DND-41 (cell line): ENCODE data around the gene TLNRD1.

ENCODE experiments used
- ATAC-seq: fragments of 200-7000 bp; cut with Tn5 transposase; 3 replicates; pipeline ENCODE4 v1.9.1; 2021; ENCODE audit warnings: low read depth; ENCODE audit not compliant: insufficient read depth
- DNase-seq: peaks from one replicate; pipeline ENCODE4 v3.0.0-alpha.2; 2020
- H2AFZ ChIP-seq: 2 replicates; pipeline ENCODE4 v1.6.0; 2012; ENCODE audit warnings: low read depth, low read length
- H3K27ac ChIP-seq: 2 replicates; pipeline ENCODE4 v1.5.1; 2012; ENCODE audit warnings: low read length, inconsistent platforms
- H3K27me3 ChIP-seq: fragments of 200-600 bp; sonication (generic); 2 replicates; pipeline ENCODE4 v1.6.0; 2012; ENCODE audit warnings: low read length, mild to moderate bottlenecking, inconsistent platforms; ENCODE audit not compliant: insufficient read depth, poor library complexity
- H3K36me3 ChIP-seq: 2 replicates; pipeline ENCODE4 v1.5.1; 2012; ENCODE audit warnings: low read length, inconsistent platforms; ENCODE audit not compliant: insufficient read depth
- H3K4me1 ChIP-seq: 2 replicates; pipeline ENCODE4 v1.5.1; 2012; ENCODE audit warnings: mild to moderate bottlenecking, low read length; ENCODE audit not compliant: insufficient read depth
- H3K4me2 ChIP-seq: 2 replicates; pipeline ENCODE4 v1.6.0; 2012; ENCODE audit warnings: mild to moderate bottlenecking, moderate library complexity, low read length, inconsistent platforms; ENCODE audit not compliant: insufficient read depth
- H3K4me3 ChIP-seq, 2 experiments: fragments of 200-600 bp in 1 of 2; shearing (Covaris generic) in 1 of 2; 2 replicates each; pipeline ENCODE4 v1.5.1; 2012 to 2016; ENCODE audit warnings: inconsistent platforms in 2 of 2, low read length in 2 of 2, mild to moderate bottlenecking in 2 of 2, low read depth in 1 of 2, moderate library complexity in 1 of 2
- H3K79me2 ChIP-seq: 2 replicates; pipeline ENCODE4 v1.6.0; 2012; ENCODE audit warnings: low read length, inconsistent platforms; ENCODE audit not compliant: insufficient read depth
- H3K9ac ChIP-seq: 2 replicates; pipeline ENCODE4 v1.6.0; 2012; ENCODE audit warnings: low read depth, mild to moderate bottlenecking, inconsistent platforms, low read length, moderate library complexity
- H3K9me3 ChIP-seq: 2 replicates; pipeline ENCODE4 v1.5.1; 2012; ENCODE audit warnings: low read length, moderate library complexity, mild to moderate bottlenecking, inconsistent platforms; ENCODE audit not compliant: insufficient read depth, severe bottlenecking
- H4K20me1 ChIP-seq: 2 replicates; pipeline ENCODE4 v1.6.0; 2012; ENCODE audit warnings: low read length; ENCODE audit not compliant: insufficient read depth
- CTCF ChIP-seq: IDR thresholded peaks from 2 replicates; pipeline ENCODE4 v1.5.1; 2012; ENCODE audit warnings: borderline replicate concordance, low read length, moderate library complexity, mild to moderate bottlenecking; ENCODE audit not compliant: poor library complexity, severe bottlenecking; ENCODE audit errors: extremely low read depth
- EZH2 ChIP-seq: IDR thresholded peaks from 3 replicates; pipeline ENCODE4 v1.6.1; 2012; ENCODE audit warnings: borderline replicate concordance, low read depth, mild to moderate bottlenecking, moderate library complexity, low read length, inconsistent platforms; ENCODE audit not compliant: severe bottlenecking

TLNRD1 gene

DNA sequence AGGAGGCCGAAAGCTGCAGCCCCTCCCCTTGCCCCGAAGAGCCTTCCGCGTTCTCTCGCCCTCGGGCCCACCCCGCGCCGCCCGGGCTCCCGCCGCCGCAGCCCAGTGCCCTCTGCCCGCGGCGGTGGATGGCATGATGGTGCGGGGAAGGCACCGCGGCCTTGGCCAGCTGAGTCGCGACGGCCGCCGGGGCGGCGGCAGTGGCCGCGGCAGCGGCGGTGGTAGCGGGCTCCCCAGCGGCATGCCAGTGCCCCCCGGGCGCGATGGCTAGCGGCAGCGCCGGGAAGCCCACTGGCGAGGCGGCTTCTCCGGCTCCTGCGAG, 1.2 kb downstream of the TLNRD1 start:
- Histone ChIP-seq H2AFZ (no peak overlapping the region), H3K4me3 (peak overlapping the region; percentile 34 to 72; a peak in 3 of 4 replicates), H3K9ac (peak overlapping the region; percentile 83), H3K27ac (peak overlapping the region; percentile 20; the same call in 1 of the 2 replicates), H3K4me2 (peak overlapping the region; percentile 70), H3K79me2 (peaks cover 45% of the 10 kb centered on the region), H3K27me3 (no peaks in the 10 kb centered on the region), H3K4me1 (peaks cover 39% of the 10 kb centered on the region), H4K20me1 (peaks cover 22% of the 10 kb centered on the region), H3K36me3 (peaks cover 18% of the 10 kb centered on the region), H3K9me3 (no peaks in the 10 kb centered on the region)
- no peak for ATAC-seq
- TF ChIP-seq CTCF (no peak), EZH2 (no peak)
- no peak for DNase-seq

GRCh38 chr15:81002331-81003096, 1.8 kb downstream of the TLNRD1 start:
- Histone ChIP-seq H3K4me2 (peak overlapping the region; percentile 70), H3K27me3 (no peaks in the 10 kb centered on the region), H3K4me1 (peaks cover 39% of the 10 kb centered on the region), H3K79me2 (peaks cover 45% of the 10 kb centered on the region), H2AFZ (no peak overlapping the region), H3K9ac (peak overlapping the region; percentile 83; the same call in 1 of the 2 replicates), H3K27ac (no peak overlapping the region), H3K36me3 (peaks cover 18% of the 10 kb centered on the region), H3K4me3 (peak overlapping the region in 1 of 2 experiments; percentile 72; a peak in 2 of 4 replicates), H3K9me3 (no peaks in the 10 kb centered on the region), H4K20me1 (peaks cover 24% of the 10 kb centered on the region)
- TF ChIP-seq EZH2 = no peak
- no peak for TF ChIP-seq CTCF
- DNase-seq (no peak), ATAC-seq (no peak)

DNA sequence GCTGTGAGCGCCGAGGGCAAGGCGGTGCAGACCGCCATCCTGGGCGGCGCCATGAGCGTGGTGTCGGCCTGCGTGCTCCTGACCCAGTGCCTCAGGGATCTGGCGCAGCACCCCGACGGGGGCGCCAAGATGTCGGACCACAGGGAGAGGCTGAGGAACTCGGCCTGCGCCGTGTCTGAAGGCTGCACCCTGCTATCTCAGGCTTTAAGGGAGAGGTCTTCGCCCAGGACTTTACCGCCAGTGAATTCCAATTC, 2.3 kb downstream of the TLNRD1 start:
- Histone ChIP-seq H3K9me3 (no peaks in the 10 kb centered on the region), H3K36me3 (peaks cover 18% of the 10 kb centered on the region), H3K4me3 (peak overlapping the region in 1 of 2 experiments; percentile 72; a peak in 2 of 4 replicates), H3K27ac (no peak overlapping the region), H3K27me3 (no peaks in the 10 kb centered on the region), H4K20me1 (peaks cover 29% of the 10 kb centered on the region), H3K9ac (no peak overlapping the region), H3K4me2 (peak overlapping the region; percentile 70), H3K4me1 (peaks cover 39% of the 10 kb centered on the region), H2AFZ (no peak overlapping the region), H3K79me2 (peaks cover 45% of the 10 kb centered on the region)
- ATAC-seq (no peak), DNase-seq (no peak)
- TF ChIP-seq EZH2 (no peak), CTCF (no peak)

GRCh38 chr15:81006124-81006523, 5.4 kb downstream of the TLNRD1 start:
- no peak overlapping the region for H3K9ac ChIP-seq
- H3K4me3 ChIP-seq = no peak overlapping the region
- no peak for DNase-seq
- no peaks in the 10 kb centered on the region for H3K27me3 ChIP-seq
- H3K27ac ChIP-seq = no peak overlapping the region
- peaks cover 44% of the 10 kb centered on the region for H3K79me2 ChIP-seq
- H2AFZ ChIP-seq = no peak overlapping the region
- TF ChIP-seq CTCF (no peak), EZH2 (no peak)
- H3K36me3 ChIP-seq = peaks cover 18% of the 10 kb centered on the region
- ATAC-seq = no peak
- H4K20me1 ChIP-seq = peaks cover 31% of the 10 kb centered on the region
- H3K4me2 ChIP-seq = no peak overlapping the region
- peaks cover 28% of the 10 kb centered on the region for H3K4me1 ChIP-seq
- H3K9me3 ChIP-seq = no peaks in the 10 kb centered on the region
